Measurements from ENCODE around the gene FAM186B.

FAM186B gene

DNA sequence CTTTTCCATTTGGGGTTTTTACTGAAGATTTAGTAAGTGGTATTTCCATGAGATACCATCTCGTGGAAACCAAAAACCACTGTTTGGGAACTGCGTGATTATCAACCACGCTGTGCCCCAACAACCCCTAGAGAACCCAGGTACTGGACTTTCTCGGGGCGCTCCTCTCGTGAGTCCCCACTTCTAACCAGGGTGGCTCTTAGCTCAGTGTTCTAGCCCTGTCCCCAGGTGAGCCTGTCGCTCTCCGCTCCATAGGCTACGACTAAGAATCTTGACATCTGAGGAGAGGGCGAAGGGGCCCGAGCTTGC is 38.2 kb downstream of the FAM186B start:
- DNase-seq: no peak

DNA sequence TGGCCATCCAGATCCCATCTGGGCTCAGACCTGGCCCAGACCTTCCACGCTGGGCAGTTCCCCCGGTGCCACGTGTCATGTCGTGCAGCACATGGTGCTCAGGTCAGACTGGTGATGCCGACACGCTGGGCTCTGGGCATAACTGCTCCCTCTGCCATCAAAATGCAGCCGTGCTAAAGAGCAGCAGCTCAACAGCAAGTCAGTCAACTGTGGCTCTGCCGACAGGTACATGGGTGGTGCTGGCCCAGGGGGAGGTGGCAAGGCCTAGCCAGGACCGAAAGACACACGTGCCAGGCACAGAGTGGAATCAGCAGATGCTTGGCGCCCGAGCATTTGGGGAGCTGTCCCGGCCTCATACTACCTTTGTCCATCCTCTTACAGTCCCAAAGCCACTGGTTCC is 39.1 kb downstream of the FAM186B start:
- no peak for DNase-seq

GRCh38 chr12:49565406-49566265 is 39.8 kb downstream of the FAM186B start:
- DNase-seq: no peak

GRCh38 chr12:49564686-49565405 is 40.6 kb downstream of the FAM186B start:
- DNase-seq: no peak

- DNase-seq: no peak
These were observed 41.3 kb downstream of the FAM186B start for GRCh38 chr12:49563951-49564685.

- no peak for DNase-seq
These were observed 42.6 kb downstream of the FAM186B start for GRCh38 chr12:49562831-49563230.

DNA sequence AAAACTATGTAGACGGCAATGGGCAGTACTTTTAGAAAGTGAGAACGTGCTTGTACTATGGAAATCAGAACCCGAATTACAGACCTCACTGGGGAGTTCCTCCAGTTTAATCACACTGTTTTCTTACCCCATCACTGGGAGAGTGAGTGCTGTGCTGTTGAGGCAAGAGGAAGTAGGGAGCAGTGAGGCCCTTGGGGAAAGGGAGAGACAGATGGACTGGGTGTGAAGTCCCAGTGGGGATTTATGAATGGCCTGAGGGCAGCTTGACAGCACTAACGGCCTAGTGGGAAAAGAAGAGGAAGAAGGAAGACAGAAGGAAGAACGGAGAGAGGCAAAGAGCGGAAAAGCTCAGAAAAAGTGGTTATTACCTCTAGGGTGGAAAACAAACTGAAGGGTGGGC is 43.2 kb downstream of the FAM186B start:
- no peak for DNase-seq

GRCh38 chr12:49560695-49561094 is 44.7 kb downstream of the FAM186B start:
- DNase-seq: no peak

DNA sequence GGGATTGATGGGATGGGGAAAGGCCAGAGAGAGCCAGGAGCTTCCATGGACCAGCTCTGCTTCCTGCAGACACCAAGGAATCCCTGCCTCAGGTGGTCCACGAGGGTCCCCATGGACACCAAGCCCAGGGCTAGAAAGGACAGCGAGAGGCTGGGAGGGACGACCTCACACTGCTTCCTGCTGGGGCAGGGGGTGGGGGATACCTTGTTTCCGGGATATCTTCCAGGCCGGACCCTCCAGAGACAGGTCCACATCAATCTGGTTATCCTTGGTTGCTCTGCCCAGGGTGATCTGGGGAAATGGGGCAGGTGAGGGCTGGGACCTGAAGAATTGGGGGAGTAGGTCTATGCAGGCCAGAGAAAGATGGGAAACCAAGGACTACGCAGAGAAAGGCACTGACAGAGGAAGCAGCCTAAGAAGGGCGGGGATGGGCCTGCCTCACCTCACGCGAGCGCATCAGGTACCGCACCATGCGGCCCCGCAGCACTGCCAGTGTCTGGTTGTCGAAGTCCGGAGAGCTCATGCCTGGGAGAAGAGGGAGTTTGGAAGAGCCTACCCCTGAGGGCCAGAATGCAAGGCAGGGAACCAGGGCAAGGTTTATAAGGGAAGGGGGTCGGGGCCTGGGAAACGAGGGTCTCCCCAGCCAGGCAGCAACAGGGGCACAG is 46.3 kb downstream of the FAM186B start:
- DNase-seq: no peak

- no peak for DNase-seq
These were observed 46.9 kb downstream of the FAM186B start for GRCh38 chr12:49558526-49558925.

GRCh38 chr12:49557917-49558215 is 47.6 kb downstream of the FAM186B start:
- DNase-seq: no peak

DNA sequence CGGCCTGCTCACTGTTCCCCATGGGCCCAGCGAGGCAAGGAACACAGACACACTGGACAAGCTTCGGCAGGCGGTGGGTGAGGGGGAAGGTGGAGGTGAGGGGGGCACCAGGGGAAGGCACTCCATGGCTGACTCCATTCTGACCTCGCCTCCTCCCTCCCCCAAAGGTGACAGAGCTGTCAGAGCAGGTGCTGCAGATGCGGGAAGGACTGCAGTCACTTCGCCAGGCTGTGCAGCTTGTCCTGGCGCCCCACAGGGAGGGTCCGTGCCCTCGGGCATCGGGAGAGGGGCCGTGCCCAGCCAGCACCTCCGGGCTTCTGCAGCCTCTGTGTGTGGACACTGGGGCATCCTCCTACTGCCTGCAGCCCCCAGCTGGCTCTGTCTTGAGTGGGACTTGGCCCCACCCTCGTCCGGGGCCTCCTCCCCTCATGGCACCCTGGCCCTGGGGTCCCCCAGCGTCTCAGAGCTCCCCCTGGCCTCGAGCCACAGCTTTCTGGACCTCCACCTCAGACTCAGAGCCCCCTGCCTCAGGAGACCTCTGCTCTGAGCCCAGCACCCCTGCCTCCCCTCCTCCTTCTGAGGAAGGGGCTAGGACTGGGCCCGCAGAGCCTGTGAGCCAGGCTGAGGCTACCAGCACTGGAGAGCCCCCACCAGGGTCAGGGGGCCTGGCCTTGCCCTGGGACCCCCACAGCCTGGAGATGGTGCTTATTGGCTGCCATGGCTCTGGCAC is 48.1 kb downstream of the FAM186B start:
- no peak for DNase-seq

GRCh38 chr12:49556391-49557186 is 48.9 kb downstream of the FAM186B start:
- no peak for DNase-seq

GRCh38 chr12:49555631-49556390 is 49.6 kb downstream of the FAM186B start:
- no peak for DNase-seq

DNA sequence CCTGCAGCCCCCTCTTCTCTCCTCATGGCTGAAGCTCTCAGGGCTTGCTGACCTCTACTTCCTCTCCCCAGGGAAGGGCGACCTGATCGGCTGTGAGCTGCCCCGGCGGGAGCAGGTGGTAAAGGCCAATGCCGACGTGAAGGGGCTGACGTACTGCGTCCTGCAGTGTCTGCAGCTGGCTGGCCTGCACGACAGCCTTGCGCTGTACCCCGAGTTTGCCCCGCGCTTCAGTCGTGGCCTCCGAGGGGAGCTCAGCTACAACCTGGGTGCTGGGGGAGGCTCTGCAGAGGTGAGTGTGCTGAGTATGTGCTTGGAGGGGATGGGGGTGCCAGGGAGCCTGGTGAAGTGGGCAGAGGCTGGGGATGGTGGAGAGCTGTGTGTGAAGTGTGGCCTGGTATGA is 51.2 kb downstream of the FAM186B start:
- DNase-seq: no peak

DNA sequence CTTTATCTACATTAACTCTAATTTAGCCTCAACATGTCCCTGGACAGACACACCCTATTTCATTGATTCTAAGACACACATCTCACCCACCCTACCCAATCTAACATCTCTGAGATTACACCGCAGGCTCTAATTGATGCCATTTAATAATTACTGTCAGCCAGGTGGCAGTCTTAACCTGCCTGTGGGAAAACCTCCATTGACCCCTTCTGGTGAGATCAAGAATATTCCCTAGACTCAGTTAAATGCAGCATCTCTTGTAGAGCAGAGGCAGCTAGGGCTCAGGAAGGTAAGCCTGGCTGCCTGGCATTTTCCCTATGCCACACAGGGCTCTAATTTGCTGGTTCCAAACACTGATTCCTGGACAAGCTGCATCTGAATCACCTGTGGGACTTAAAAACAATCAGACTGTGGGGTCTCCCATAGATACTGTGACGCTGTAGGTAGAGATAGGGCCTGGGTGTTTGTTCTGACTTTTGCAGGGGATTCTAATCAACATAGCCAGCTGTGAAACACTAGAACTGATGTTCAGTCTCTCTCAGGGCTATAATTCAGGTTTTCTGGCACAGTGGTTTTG is 51.8 kb downstream of the FAM186B start:
- no peak for DNase-seq

GRCh38 chr12:49552899-49553298 is 52.5 kb downstream of the FAM186B start:
- no peak for DNase-seq

DNA sequence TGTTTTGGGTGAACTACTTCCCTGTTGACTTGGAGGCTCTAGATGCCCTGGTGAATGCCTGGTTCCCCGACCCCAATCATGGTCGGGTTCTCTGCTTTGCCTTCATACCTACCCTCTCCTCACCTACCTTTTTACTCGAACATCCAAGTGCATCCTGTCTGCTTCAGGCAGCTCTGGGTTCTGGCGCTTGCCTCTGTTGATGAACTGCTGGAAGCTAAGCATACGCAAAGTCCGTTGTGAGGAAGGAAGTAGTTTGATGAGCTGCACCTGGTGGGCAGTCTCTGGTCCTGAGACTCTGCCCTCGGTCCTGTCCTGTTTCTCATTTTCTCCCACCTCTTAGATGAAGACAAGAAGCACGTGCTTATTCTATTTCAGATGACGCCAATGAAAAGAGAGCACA is 53.0 kb downstream of the FAM186B start:
- no peak for DNase-seq

DNA sequence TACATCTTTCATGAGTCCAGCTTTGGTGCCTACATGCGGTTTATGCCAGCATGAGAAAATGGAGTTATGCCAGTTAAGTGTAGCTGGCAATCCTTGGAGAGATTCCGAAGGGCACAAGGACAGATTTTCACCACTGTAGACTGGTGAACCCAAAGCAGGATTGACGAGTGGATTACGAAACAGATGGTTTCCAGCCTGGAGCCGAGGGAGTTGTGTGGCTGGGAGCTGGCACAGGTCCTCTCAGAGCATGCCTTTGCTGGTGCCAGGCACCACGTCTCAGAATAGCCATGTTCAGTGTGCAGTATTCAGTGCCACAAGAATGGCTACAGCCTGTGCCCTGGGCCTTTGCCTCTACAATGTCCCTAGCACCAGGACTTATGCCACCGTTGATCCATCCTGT is 53.4 kb downstream of the FAM186B start:
- DNase-seq: no peak

DNA sequence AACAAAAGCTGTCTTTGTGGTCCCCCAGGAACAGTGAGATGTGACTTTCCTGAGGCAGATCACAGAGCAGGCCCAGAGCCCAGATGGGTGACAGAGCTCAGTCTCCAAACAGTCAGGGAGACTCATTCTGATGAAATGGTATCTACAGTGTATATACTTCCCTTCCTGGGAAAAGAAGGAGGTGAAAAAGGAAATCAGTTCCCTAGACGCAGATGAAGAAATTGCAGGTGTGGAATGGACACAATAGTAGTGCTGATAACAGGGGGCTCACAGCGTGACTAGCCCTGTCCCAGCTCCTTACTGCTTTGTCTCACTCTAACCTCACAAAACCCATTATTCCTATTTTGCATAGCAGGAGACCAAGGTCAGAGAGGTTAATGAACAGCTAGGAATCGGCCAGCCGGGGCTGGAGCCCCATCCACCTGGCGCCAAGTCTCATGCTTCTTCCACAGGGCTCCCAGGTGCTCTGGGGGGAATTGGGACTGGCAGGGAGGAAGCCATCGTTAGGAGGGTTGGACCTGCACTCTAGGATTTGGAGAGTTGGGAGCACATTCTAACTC is 54.7 kb downstream of the FAM186B start:
- DNase-seq: no peak
